ES-I3 (cell line): Measurements from ENCODE around the gene OTULIN.

Experiments used
- H3K36me3 ChIP-seq: 2 replicates; pipeline ENCODE4 v1.6.1; 2013; ENCODE audit warnings: mild to moderate bottlenecking, low read length, control low read depth, moderate library complexity; ENCODE audit not compliant: insufficient read depth
- H3K4me1 ChIP-seq: 2 replicates; pipeline ENCODE4 v1.6.1; 2013; ENCODE audit warnings: mild to moderate bottlenecking, control low read depth, low read length; ENCODE audit not compliant: insufficient read depth
- H3K9ac ChIP-seq: 2 replicates; pipeline ENCODE4 v1.6.1; 2013; ENCODE audit warnings: low read depth, mild to moderate bottlenecking, low read length, moderate library complexity
- H3K9me3 ChIP-seq: 2 replicates; pipeline ENCODE4 v1.6.1; 2013; ENCODE audit warnings: mild to moderate bottlenecking, low read length, moderate library complexity; ENCODE audit not compliant: control insufficient read depth, insufficient read depth

OTULIN gene

GRCh38 chr5:14664270-14665100 lies at the start of gene OTULIN:
OTULIN (plus strand) TSS chr5:14664718; CDS start chr5:14664826, 108 bp downstream.
- Histone ChIP-seq H3K4me1 (peaks cover 9% of the 10 kb centered on the region; the same call in 1 of the 2 replicates), H3K9ac (peak within 1 kb of the TSS; percentile 80), H3K36me3 (no peaks in the 10 kb centered on the region), H3K9me3 (no peaks in the 10 kb centered on the region; the same call in 1 of the 2 replicates)

DNA sequence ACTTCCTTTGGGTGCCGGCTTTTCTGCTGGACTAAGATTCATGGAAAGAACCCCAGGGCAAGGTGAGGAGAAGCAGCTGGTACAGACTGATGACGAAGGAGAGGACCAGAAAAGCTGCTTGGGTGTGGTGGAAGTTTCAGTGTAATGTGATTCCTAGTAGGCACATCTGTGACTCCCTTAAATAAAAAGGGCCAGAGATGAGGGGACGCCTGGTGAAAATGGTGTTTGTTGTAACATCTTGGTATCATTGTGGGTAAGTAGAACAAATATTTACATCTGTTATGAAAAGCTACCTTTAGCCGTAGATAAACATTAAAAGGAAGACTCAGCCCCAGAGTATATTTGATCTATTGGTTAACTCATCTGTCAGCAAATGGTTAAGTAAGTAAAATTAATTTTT lies 49.2 kb upstream of the OTULIN start:
- H3K4me1 ChIP-seq, result no peaks in the 10 kb centered on the region
- no peaks in the 10 kb centered on the region for H3K36me3 ChIP-seq
- no peaks in the 10 kb centered on the region for H3K9me3 ChIP-seq
- H3K9ac ChIP-seq, result no peak overlapping the region

GRCh38 chr5:14617441-14617840 lies 47.1 kb upstream of the OTULIN start:
- H3K9ac ChIP-seq, result no peak overlapping the region
- H3K36me3 ChIP-seq, result no peaks in the 10 kb centered on the region
- H3K9me3 ChIP-seq, result no peaks in the 10 kb centered on the region
- H3K4me1 ChIP-seq, result no peaks in the 10 kb centered on the region

DNA sequence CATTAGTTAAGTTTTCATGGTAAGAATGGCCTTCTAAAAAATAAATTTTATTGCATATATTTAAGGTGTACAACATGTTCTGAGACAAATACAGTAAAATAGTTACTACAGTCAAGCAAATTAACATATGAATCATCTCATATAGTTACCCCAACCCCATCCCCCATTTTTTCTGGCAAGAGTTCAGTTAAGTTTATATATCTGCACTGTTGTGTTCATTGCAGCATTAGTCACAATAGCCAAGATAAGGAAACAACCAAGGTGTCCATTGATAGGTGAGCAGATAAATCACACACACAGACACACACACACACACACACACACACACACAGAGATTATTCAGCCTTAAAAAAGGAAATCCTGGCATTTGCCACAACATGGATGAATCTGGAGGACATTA lies 37.2 kb upstream of the OTULIN start:
- Histone ChIP-seq H3K9me3 (no peaks in the 10 kb centered on the region), H3K36me3 (no peaks in the 10 kb centered on the region), H3K4me1 (no peaks in the 10 kb centered on the region), H3K9ac (no peak overlapping the region)

GRCh38 chr5:14628346-14628745 lies 36.2 kb upstream of the OTULIN start:
- Histone ChIP-seq H3K4me1 (no peaks in the 10 kb centered on the region), H3K9me3 (no peaks in the 10 kb centered on the region)

DNA sequence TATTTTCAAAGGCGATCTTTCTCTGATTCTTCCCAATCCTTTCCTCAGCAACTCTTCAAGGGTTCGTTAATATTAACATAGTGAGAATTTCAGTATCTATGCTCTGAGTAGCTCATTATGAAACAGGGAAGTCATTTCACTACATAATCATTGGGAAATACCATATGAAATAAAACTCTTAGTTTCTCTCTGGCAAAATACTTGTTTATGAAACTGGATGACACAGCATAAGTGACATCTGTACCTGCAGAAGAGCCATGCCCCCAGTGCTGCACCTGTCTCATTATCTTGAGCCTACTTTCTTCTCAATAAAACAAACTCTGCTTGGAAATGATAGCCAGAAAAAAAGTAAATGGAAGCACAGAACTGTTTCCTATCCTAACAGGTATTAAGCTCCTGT lies 33.8 kb upstream of the OTULIN start:
- H3K4me1 ChIP-seq, result no peaks in the 10 kb centered on the region

More at GRCh38 chr5:14628346-14628745, 36.2 kb upstream of the OTULIN start:
- Histone ChIP-seq H3K9ac (no peak overlapping the region), H3K36me3 (no peaks in the 10 kb centered on the region)

DNA sequence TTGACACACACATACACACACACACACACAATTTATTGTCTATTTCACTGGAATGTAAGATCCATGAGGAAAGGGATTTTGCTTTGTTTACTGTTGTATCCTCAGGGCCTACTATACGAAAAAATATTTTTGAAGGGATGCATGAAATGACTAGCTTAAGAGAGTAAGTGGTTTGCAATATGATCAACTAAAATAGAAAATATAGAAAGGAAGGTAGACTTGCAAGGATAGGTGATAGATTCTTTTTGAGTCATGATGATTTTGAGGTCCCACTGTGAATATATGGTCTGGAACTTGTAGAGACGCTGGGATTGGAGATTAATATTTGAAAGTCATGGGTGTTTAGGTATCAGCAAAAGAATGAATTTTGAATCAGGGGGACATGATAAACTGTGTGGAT lies 28.9 kb upstream of the OTULIN start:
- no peaks in the 10 kb centered on the region for H3K9me3 ChIP-seq
- no peak overlapping the region for H3K9ac ChIP-seq
- no peaks in the 10 kb centered on the region for H3K36me3 ChIP-seq
- H3K4me1 ChIP-seq, result no peaks in the 10 kb centered on the region

More for the DNA sequence above, 33.8 kb upstream of the OTULIN start:
- Histone ChIP-seq H3K36me3 (no peaks in the 10 kb centered on the region), H3K9ac (no peak overlapping the region), H3K9me3 (no peaks in the 10 kb centered on the region)

DNA sequence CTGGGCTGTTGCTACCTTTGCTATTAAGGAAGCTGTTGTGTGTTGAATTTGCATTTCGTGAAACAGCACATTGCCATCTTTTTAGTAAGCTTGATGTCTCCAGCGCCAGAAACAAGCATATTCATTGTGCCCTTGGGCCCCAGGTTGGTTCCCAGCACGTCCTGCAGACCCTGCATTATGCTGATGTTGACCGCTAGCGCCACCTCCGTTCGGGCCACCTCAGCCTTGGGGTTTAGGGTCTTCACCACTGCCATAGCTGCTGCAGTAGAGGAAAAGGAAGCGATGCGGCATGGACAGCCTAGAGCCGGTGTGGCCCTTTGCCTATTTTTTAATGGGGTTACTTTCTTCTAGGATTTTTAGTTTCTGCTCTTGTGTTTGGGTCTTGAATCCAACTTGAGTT lies 23.8 kb upstream of the OTULIN start:
- Histone ChIP-seq H3K9ac (no peak overlapping the region), H3K36me3 (no peaks in the 10 kb centered on the region), H3K4me1 (peaks cover 4% of the 10 kb centered on the region; the same call in 1 of the 2 replicates), H3K9me3 (no peaks in the 10 kb centered on the region)

GRCh38 chr5:14644623-14645237 lies 19.8 kb upstream of the OTULIN start:
- no peaks in the 10 kb centered on the region for H3K9me3 ChIP-seq
- H3K9ac ChIP-seq, result no peak overlapping the region
- H3K36me3 ChIP-seq, result no peaks in the 10 kb centered on the region
- peaks cover 6% of the 10 kb centered on the region; the same call in 1 of the 2 replicates for H3K4me1 ChIP-seq

DNA sequence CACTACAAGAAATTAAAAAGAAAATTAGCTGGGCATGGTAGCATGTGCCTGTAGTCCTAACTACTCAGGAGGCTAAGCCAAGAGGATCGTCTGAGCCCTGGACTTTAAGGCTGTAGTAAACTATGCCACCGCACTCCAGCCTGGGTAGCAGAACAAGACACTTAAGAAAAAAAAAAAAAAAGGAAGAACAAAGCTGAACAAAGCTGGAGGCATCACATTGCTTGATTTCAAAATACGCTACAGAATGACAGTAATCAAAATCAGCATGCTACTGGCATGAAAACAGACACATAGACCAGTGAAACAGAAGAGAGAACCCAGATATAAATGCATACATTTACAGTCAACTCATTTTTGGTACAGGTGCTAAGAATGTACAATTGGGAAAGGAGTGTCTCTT lies 14.5 kb upstream of the OTULIN start:
- Histone ChIP-seq H3K9me3 (no peaks in the 10 kb centered on the region), H3K9ac (no peak overlapping the region), H3K36me3 (no peaks in the 10 kb centered on the region), H3K4me1 (peaks cover 6% of the 10 kb centered on the region; the same call in 1 of the 2 replicates)

DNA sequence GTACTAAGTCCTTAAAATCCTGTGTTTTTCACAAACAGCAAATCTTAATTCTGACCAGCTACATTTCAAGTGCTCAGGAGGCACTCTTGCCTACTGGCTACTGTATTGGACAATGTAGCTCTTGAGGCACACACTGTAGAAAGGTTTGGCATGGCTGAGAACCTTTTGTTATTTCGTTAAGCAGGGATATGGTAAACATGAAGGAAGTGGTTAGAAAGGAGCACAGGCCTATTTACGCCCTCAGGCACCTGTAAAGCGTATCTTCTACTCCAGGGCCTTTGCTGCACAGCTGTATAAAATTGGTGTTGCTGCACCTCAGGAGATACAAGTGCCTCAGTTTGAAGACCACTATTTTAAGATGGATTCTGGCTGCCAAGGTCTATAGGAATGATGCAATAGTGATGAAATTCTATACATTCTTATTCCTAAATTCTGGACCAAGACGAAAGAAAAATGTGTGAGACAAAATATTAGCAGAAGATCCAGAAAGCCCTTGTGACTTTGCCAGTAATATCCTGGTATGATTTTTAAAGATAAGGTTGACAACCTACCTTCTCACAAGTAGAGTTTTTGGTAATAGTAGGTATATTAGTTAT lies 9.3 kb upstream of the OTULIN start:
- no peaks in the 10 kb centered on the region for H3K4me1 ChIP-seq
- H3K9me3 ChIP-seq, result no peaks in the 10 kb centered on the region
- no peak overlapping the region for H3K9ac ChIP-seq
- no peaks in the 10 kb centered on the region for H3K36me3 ChIP-seq

DNA sequence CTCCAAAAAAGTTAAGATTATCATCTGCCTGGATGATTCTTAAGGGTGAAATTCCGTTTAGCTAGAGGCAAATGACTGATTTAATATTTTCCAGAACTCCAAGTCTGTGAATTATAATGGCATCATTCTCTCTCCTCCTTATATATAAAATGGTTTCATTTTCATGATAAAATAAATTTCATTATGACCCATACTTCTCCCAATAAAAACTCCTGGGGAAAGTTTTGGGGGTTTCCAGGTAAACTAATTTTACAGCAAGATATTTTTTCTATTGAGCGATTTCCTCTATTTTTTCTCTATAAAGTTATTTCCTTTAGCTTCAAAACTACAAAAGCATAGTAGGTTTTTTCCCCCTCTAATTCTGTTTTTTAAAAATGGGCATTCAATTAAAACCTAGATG lies 7.6 kb upstream of the OTULIN start:
- no peaks in the 10 kb centered on the region for H3K9me3 ChIP-seq
- no peak overlapping the region for H3K9ac ChIP-seq
- H3K4me1 ChIP-seq, result no peaks in the 10 kb centered on the region
- no peaks in the 10 kb centered on the region for H3K36me3 ChIP-seq

- Histone ChIP-seq H3K36me3 (no peaks in the 10 kb centered on the region), H3K4me1 (no peaks in the 10 kb centered on the region), H3K9ac (no peak overlapping the region), H3K9me3 (no peaks in the 10 kb centered on the region)
Observed at GRCh38 chr5:14659821-14660607, 4.5 kb upstream of the OTULIN start.

GRCh38 chr5:14660833-14661232 lies 3.7 kb upstream of the OTULIN start:
- no peaks in the 10 kb centered on the region for H3K36me3 ChIP-seq
- H3K9ac ChIP-seq, result no peak overlapping the region
- H3K9me3 ChIP-seq, result no peaks in the 10 kb centered on the region
- peaks cover 3% of the 10 kb centered on the region; the same call in 1 of the 2 replicates for H3K4me1 ChIP-seq
